Hepatic stellate cell (primary cell): ENCODE data around the gene SCFD1.

ENCODE experiments used
- DNase-seq: peaks from one replicate; pipeline ENCODE4 v3.0.0; 2011; ENCODE audit warnings: low spot score

Gene SCFD1

DNA sequence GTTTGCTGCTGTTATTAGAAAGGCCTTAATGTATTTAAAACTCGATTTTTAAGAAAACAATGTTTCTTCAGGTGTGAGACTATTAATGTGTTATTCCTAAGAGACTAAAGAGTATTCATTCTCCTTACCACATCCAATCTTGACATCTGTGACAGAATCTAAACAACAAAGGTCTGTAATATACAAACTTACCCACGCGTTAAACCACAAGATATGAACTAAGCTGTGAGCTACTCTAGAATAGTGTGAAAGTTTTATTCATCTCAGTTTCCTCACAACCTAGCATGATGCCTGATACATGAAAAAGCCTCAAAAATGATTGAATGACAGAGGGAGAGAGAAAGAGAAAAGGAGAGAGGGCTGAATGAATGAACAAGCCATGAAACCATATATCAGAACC, 135.0 kb downstream of the SCFD1 start:
- DNase-seq: no peak

- DNase-seq: no peak
Measured at GRCh38 chr14:30759172-30760125, 137.3 kb downstream of the SCFD1 start.

DNA sequence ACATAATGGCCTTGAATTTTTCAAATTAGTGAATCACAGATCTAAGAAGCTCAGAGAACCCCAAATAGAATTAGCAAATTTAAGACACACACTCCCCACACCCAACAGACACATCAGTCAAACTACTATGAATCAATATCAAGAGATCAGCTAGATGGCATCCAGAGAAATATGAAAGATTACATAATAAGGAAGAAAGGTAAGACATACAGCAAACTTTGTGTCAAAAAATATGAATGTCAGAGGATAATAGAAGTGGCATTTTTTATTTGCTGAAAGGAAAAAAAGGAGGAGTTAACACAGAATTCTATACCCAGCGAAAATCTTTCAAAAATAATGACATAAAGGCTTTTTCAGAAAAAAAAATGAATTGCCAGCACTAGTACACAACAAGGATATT, 141.8 kb downstream of the SCFD1 start:
- DNase-seq: no peak

- DNase-seq: no peak
Measured at GRCh38 chr14:30767624-30768023, 145.5 kb downstream of the SCFD1 start.

GRCh38 chr14:30768791-30769190, 146.7 kb downstream of the SCFD1 start:
- no peak for DNase-seq

DNA sequence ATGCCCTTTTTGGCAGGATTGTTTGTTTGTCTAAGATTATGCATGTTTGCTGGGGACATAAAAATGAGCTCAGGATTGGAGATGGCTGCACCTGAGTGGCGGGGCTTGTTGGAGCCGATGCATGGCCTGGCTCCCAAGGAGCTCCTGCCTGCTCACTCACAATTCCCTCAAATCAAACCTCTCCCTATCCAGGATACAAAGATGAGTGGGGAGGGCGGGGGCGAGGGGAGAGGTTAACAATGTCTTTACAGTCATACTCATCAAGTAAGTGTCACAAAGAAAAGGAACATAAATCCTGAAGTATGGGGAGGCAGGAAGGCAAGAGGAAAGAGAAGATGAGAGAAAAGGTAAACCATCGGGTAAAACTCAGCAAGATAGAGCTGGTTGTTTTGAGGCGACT, 148.3 kb downstream of the SCFD1 start:
- no peak for DNase-seq

DNA sequence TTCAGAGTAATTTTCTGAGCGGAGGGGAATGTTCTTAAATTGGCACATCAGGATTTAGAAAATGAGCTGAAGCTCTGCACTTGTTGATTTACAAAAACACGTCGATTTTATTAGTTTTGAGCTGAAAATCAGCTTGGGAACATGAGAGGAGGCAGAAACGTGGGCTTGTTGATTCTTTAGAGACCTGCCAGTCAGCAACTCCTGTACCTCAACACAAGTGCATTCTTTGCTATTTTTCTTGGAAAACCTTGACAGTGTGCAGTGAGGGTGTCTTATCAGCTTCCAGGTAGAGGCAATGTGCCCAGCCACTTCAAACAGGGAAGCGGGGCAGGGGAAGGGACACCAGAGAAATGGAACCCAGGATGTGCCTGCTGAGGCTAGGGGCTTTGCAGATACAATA, 149.5 kb downstream of the SCFD1 start:
- DNase-seq: no peak

- no peak for DNase-seq
Measured at GRCh38 chr14:30779210-30779609, 157.1 kb downstream of the SCFD1 start.
